Osteoblast (primary cell): Measurements from ENCODE around the gene SAXO2. TPM values are rescaled to one million over a fixed set of nuclear protein-coding genes. Genes with fewer than 3 reads are reported as not detected.
"Not testable (repeated sequence)": the region's sequence is repeated elsewhere in the genome, so short reads cannot be mapped to it uniquely, and the experiment has no call there.

ENCODE experiments used
- DNase-seq: peaks from one replicate; pipeline ENCODE4 v3.0.0; 2011; ENCODE audit warnings: low spot score, mixed read lengths; ENCODE audit not compliant: insufficient read length; ENCODE audit errors: missing footprints
- H2AFZ ChIP-seq: 2 replicates; pipeline ENCODE4 v1.6.0; 2011; ENCODE audit warnings: mild to moderate bottlenecking, low read length
- H3K27ac ChIP-seq: 2 replicates; pipeline ENCODE4 v1.5.1; 2011; ENCODE audit warnings: mild to moderate bottlenecking, low read depth, low read length, moderate library complexity
- H3K27me3 ChIP-seq: 2 replicates; pipeline ENCODE4 v1.6.0; 2012; ENCODE audit warnings: mild to moderate bottlenecking, control low read depth, inconsistent platforms, low read length, moderate library complexity; ENCODE audit not compliant: insufficient read depth
- H3K36me3 ChIP-seq: 2 replicates; pipeline ENCODE4 v1.5.1; 2011; ENCODE audit warnings: mild to moderate bottlenecking, low read length, control low read depth, moderate library complexity; ENCODE audit not compliant: insufficient read depth
- H3K4me1 ChIP-seq: 2 replicates; pipeline ENCODE4 v1.5.1; 2011; ENCODE audit warnings: mild to moderate bottlenecking, low read length, control low read depth, moderate library complexity; ENCODE audit not compliant: insufficient read depth
- H3K4me2 ChIP-seq: 2 replicates; pipeline ENCODE4 v1.6.0; 2011; ENCODE audit warnings: mild to moderate bottlenecking, low read length; ENCODE audit not compliant: insufficient read depth
- H3K4me3 ChIP-seq: fragments of 200-600 bp; sonication (generic); 3 replicates; pipeline ENCODE4 v1.5.1; 2012; ENCODE audit warnings: mild to moderate bottlenecking, low read length, inconsistent platforms; ENCODE audit not compliant: insufficient read depth
- H3K79me2 ChIP-seq: 2 replicates; pipeline ENCODE4 v1.6.0; 2012; ENCODE audit warnings: mild to moderate bottlenecking, low read length, control low read depth, inconsistent platforms; ENCODE audit not compliant: insufficient read depth
- H3K9me3 ChIP-seq: 2 replicates; pipeline ENCODE4 v1.5.1; 2011; ENCODE audit warnings: low read depth, low read length, control low read depth
- H4K20me1 ChIP-seq: 2 replicates; pipeline ENCODE4 v1.6.0; 2012; ENCODE audit warnings: mild to moderate bottlenecking, low read length, control low read depth; ENCODE audit not compliant: insufficient read depth
- total RNA-seq: library from RNA; depleted of rRNA; stranded (reverse); fragments of >200 nt; gene quantifications from 2 replicates; pipeline ENCODE4 v1.2.3, GENCODE V29; 2012
- TF ChIP-seq, protein P1 (sequence below): IDR thresholded peaks from 2 replicates; pipeline ENCODE4 v1.5.1; 2011; ENCODE audit warnings: mild to moderate bottlenecking, low read depth, low read length, moderate library complexity; ENCODE audit errors: extremely low read depth

The SAXO2 gene
- 1.1 and 6.2 TPM in 2 replicates for total RNA-seq

DNA sequence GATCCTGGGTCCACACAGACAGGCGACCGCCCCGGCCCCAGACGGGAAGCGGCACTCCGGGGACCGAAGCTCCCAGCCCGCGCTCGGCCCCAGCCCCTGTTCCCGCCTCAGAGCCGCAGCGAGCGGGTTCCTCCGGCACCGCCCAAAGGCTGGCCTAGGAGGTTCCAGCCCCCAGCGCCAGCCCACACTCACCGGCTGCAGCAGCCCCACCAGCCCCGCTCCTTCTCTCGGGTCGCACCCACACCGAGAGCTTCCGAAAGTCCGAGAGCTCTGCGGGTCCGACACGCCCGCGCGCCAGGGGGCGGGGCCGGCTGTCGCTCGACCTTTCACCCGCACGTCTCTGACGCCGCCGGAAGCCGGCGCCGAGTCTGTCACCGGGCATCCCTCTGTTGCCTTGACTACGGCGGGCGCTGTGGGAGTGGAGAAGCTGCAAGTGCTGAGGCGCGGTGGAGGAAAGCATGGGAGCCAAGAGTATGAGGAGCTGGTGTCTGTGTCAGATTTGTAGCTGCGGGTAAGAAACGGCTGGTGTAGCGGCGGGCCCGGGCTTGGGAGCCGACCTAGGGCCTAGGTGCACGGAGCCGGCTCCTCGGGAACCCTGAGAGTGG is at the start of gene SAXO2, which contains the start of gene EFL1:
Gene SAXO2, plus strand, starts transcription at position 397 of the 605 bp plus-strand sequence. Its CDS starts 62 bp downstream, at position 459.
Gene EFL1, minus strand, starts transcription at position 313 of the 605 bp plus-strand sequence. CDS start 956 bp downstream, outside the sequence.
- DNase-seq, result peak; percentile 95
- Histone ChIP-seq H2AFZ (peak within 1 kb of the TSS; percentile 93), H3K27ac (peak within 1 kb of the TSS; percentile 91), H3K4me2 (peak within 1 kb of the TSS; percentile 93), H3K27me3 (no peaks in the 10 kb centered on the region), H3K36me3 (peaks cover 15% of the 10 kb centered on the region), H3K4me1 (peaks cover 23% of the 10 kb centered on the region), H3K9me3 (no peaks in the 10 kb centered on the region), H3K79me2 (peaks cover 31% of the 10 kb centered on the region), H3K4me3 (peak within 1 kb of the TSS; percentile 95), H4K20me1 (no peaks in the 10 kb centered on the region)
- TF ChIP-seq, protein P1, sequence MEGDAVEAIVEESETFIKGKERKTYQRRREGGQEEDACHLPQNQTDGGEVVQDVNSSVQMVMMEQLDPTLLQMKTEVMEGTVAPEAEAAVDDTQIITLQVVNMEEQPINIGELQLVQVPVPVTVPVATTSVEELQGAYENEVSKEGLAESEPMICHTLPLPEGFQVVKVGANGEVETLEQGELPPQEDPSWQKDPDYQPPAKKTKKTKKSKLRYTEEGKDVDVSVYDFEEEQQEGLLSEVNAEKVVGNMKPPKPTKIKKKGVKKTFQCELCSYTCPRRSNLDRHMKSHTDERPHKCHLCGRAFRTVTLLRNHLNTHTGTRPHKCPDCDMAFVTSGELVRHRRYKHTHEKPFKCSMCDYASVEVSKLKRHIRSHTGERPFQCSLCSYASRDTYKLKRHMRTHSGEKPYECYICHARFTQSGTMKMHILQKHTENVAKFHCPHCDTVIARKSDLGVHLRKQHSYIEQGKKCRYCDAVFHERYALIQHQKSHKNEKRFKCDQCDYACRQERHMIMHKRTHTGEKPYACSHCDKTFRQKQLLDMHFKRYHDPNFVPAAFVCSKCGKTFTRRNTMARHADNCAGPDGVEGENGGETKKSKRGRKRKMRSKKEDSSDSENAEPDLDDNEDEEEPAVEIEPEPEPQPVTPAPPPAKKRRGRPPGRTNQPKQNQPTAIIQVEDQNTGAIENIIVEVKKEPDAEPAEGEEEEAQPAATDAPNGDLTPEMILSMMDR, result no peak

DNA sequence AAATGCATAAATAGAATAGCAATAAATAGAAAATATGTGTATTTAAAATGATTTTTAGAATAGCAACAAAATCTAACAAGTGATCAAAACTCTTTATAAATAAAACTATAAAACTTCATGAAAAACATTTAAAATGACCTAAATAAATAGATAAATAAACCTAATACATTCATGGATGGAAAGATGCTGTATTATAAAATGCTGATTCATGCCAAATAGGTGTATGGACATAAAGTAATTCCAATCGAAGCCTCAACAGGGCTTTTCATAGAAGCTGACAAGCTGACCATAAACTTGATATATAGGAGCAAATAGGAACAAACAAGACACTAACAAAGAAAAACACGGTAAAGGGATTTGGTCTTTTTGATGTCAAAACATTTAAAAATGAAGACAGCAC is 46.5 kb upstream of the SAXO2 start:
- not testable (repeated sequence) for H3K79me2 ChIP-seq, H4K20me1 ChIP-seq, H2AFZ ChIP-seq, DNase-seq, H3K27me3 ChIP-seq, H3K4me3 ChIP-seq, H3K4me1 ChIP-seq, H3K27ac ChIP-seq, H3K9me3 ChIP-seq, H3K4me2 ChIP-seq
- peaks cover 17% of the 10 kb centered on the region for H3K36me3 ChIP-seq

DNA sequence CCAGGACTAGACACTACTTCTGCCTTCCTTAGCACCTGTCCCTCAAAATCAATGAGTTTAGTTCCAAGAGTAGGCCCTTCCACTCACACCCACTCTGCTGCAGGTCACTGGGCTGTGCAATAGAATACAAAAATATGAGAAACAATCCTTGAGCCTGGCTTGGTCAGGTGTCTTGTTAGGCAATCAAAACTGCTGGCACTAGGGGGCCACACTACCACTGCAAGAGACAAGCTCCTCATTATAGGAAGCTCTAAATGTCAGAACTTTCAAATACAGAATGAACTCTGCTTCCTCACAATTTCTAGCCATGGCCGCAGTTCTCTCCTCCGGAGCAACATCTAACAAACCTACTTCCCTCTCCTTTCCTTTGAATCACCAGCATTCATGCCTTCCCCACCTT is 41.1 kb upstream of the SAXO2 start:
- not testable (repeated sequence) for H4K20me1 ChIP-seq, H3K27ac ChIP-seq, H3K4me3 ChIP-seq, H3K4me2 ChIP-seq, H2AFZ ChIP-seq, H3K9me3 ChIP-seq, H3K4me1 ChIP-seq, H3K27me3 ChIP-seq, DNase-seq, H3K79me2 ChIP-seq
- TF ChIP-seq, protein P1, result peak; percentile 27
- H3K36me3 ChIP-seq, result peaks cover 14% of the 10 kb centered on the region

GRCh38 chr15:82228750-82229149 is 33.9 kb upstream of the SAXO2 start:
- Histone ChIP-seq H4K20me1 (no peaks in the 10 kb centered on the region), H3K79me2 (peaks cover 2% of the 10 kb centered on the region), H3K27me3 (no peaks in the 10 kb centered on the region), H3K9me3 (no peaks in the 10 kb centered on the region), H3K27ac (no peak overlapping the region), H3K4me3 (no peak overlapping the region), H3K36me3 (peaks cover 19% of the 10 kb centered on the region), H2AFZ (no peak overlapping the region), H3K4me1 (no peaks in the 10 kb centered on the region), H3K4me2 (no peak overlapping the region)
- no peak for DNase-seq
- TF ChIP-seq, protein P1, result no peak
